Adipose tissue (tissue), 3 donors: ENCODE results near the gene NEIL1. TPM values are rescaled to one million over a fixed set of nuclear protein-coding genes. Genes with fewer than 3 reads are reported as not detected.
"Not testable (repeated sequence)": the region's sequence is repeated elsewhere in the genome, so short reads cannot be mapped to it uniquely, and the experiment has no call there.

Source experiments
- H3K27ac ChIP-seq: one replicate; pipeline ENCODE4 v1.5.1; 2013; ENCODE audit warnings: low read depth, low read length
- WGBS, 3 donors: extraction: QIAGEN DNeasy Blood & Tissue Kit; methylation state at CpG; one replicate each; pipeline ENCODE4 v1.1.7; 2013; 5-methylcytosine and 5-hydroxymethylcytosine counted together
- polyA plus RNA-seq, 3 donors: library from polyadenylated mRNA; stranded (reverse); fragments of 200-250 nt; gene quantifications; one replicate each; pipeline ENCODE4 v1.2.3, GENCODE V29; 2013
- donor health status: healthy with polysubstance abuse.
- donor health status: Bipolar disorder and iron deficiency.
- donor health status: healthy.

The NEIL1 gene, protein sequence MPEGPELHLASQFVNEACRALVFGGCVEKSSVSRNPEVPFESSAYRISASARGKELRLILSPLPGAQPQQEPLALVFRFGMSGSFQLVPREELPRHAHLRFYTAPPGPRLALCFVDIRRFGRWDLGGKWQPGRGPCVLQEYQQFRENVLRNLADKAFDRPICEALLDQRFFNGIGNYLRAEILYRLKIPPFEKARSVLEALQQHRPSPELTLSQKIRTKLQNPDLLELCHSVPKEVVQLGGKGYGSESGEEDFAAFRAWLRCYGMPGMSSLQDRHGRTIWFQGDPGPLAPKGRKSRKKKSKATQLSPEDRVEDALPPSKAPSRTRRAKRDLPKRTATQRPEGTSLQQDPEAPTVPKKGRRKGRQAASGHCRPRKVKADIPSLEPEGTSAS
- 10 to 100 TPM; 19.7 to 40.8 (median 21.4) TPM for polyA plus RNA-seq

DNA sequence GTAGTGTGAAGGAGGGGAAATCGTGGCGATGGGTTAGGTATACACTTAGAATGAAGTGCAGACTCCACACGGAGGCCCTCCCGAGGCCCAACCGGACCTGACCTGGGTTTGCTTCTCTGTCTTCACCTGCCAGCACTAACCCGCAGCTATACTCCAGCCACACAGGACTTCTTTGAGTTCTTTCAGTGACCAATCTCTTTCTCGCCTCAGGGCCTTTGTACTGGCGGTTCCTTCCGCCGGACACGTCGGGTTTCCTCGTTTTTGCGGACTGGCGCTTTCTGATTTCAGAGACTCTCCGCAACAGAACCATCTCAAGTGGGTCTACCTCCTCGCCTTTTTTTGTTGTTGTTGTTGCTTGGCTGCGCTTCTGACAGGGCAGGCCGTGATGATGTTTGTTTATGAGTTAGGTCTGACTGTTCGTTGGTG is at the start of gene NEIL1:
Gene NEIL1, plus strand, starts transcription at position 244 of the 426 bp plus-strand sequence. CDS start 1,867 bp downstream, outside the sequence.
- 14 to 20% (median 20%) methylated on average over 20 of the region's 20 CpGs for WGBS, 3 donors

DNA sequence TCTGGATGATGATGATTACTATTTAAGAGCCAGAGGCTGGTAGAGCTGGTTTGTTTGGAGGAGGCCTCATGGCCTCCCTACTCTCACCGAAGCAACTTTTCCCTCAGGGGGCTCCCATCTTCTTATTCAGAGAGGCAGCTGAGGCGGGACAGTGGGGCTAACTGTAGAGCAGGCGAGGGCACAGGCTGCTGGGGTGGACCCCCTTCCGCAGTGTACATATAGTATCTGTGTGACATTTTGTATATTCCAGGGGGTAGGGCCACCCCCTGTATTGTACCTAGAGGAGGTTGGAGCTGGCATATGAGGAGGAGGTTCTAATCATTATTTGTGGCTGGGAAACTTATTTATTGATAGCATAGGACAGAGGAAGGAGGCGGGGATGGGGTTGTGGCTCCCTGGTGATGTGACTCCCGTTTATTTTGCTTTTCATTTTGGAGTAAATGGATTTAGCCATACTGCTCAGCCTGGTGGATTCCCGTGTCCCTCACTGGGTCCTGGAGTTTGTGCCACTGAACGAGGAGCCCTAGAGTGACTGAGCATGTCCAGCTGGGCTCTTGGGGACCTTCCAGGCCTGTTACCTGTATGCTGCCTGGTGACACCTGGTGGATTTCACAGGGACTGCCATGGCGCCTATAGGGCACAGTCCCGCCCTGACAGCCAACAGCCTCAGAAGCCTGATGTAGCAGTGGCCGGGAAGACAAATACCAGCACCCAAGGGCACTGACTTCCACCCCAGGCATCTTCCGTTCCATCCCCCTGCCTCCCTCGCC is 48.1 kb upstream of the NEIL1 start:
- WGBS, 3 donors: 74 to 89% (median 80%) methylated on average over 3 to 6 of the region's 13 CpGs
- H3K27ac ChIP-seq: not testable (repeated sequence)

More for the DNA sequence above, at the start of gene NEIL1:
- H3K27ac ChIP-seq: no peak within 1 kb of the TSS

DNA sequence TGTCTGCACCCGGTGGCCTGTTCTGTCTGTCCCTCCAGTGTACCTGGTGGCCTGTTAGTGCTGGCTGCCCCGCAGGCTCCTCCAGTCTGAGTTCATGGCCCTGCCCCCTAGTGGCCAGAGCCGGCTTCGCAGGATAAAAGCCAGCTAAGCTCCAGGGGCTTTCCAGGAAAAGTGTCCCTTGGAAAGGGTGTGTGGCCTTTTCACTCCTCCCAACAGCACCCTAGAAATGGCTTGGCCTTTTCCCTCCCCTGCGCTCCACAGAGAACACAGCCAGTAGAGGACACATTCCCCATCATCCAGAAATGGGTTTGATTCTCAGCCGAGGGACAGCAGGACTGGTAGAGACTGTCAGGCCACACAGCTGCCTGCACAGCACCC is 47.5 kb upstream of the NEIL1 start:
- not testable (repeated sequence) for H3K27ac ChIP-seq
- 15 to 25% (median 20%) methylated on average over 5 to 6 of the region's 6 CpGs for WGBS, 3 donors

DNA sequence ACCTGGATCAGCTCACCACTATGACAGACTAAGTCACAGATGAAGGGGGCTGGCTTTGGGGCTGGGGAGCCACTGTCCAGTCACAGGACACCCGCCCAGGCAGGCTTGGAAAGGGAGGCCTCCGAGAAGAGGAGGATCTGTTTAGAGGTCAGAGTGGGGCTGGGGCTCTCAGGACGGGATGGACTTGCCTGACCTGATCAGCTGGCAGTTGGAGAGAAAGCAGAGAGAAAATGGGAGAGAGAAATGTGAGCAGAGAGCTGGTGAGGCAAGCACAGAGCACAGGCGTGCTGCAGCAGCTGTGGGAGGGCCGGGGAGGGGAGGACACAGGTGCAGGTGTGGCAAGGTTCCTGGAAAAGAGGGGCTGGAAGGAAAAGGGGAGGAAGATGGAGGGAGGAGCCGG is 46.8 kb upstream of the NEIL1 start:
- not testable (repeated sequence) for H3K27ac ChIP-seq
- WGBS, 3 donors: 62 to 72% (median 68%) methylated on average over 5 of the region's 6 CpGs

- WGBS, 3 donors: 87 to 92% (median 89%) methylated on average over 9 of the region's 9 CpGs
- no peak overlapping the region for H3K27ac ChIP-seq
Measured at GRCh38 chr15:75302318-75302717, 44.5 kb upstream of the NEIL1 start.

DNA sequence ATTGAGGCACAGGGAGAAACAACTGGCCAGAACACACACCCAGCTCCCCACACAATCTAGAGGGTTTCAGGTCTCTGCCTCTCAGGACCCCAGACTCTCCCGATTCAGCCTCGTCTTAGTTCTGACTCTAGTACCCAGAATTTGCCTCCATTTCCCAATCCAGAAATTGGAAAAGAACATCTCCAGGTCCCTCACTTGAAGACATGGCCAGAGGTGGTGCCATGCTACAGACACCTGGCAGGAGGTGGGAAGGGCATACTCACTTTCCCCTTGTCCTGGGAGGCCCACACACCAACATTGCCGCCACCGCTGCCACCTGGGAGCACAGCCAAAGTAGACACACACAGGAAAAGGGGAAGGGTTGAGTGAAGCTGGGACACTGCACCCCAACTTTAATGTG is 44.1 kb upstream of the NEIL1 start:
- WGBS, 3 donors: 87 to 95% (median 94%) methylated on average over 4 of the region's 4 CpGs
- not testable (repeated sequence) for H3K27ac ChIP-seq

- WGBS, 3 donors: 62 to 70% (median 65%) methylated on average over 3 of the region's 3 CpGs
Measured at GRCh38 chr15:75306188-75306587, 40.7 kb upstream of the NEIL1 start.

GRCh38 chr15:75307778-75308390 is 39.0 kb upstream of the NEIL1 start:
- 27 to 37% (median 32%) methylated on average over 15 of the region's 15 CpGs for WGBS, 3 donors
- no peak overlapping the region for H3K27ac ChIP-seq

More at GRCh38 chr15:75306188-75306587, 40.7 kb upstream of the NEIL1 start:
- H3K27ac ChIP-seq: no peak overlapping the region

DNA sequence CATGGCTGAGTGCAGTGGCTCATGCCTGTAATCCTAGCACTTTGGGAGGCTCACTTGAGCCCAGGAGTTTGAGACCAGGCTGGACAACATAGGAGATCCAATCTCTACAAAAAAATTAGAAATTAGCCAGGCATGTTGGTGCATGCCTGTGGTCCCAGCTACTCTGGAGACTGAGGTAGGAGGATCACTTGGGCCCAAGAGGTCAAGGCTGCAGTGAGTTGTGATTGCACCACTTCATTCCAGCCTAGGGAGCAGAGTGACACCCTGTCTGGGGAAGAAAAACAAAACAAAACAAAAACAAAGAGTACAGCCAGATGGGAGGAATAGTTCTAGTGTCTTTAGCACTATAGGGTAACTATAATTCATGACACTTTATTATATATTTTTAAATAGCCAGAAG is 37.1 kb upstream of the NEIL1 start:
- H3K27ac ChIP-seq: no peak overlapping the region

- not testable (repeated sequence) for H3K27ac ChIP-seq
- 91 to 98% (median 96%) methylated on average over 1 of the region's 1 CpG for WGBS, 3 donors
Measured at GRCh38 chr15:75312548-75312947, 34.3 kb upstream of the NEIL1 start.

- WGBS, 3 donors: 80 to 87% (median 84%) methylated on average over 11 to 13 of the region's 13 CpGs
- no peak overlapping the region for H3K27ac ChIP-seq
Measured at GRCh38 chr15:75313116-75313845, 33.6 kb upstream of the NEIL1 start.

DNA sequence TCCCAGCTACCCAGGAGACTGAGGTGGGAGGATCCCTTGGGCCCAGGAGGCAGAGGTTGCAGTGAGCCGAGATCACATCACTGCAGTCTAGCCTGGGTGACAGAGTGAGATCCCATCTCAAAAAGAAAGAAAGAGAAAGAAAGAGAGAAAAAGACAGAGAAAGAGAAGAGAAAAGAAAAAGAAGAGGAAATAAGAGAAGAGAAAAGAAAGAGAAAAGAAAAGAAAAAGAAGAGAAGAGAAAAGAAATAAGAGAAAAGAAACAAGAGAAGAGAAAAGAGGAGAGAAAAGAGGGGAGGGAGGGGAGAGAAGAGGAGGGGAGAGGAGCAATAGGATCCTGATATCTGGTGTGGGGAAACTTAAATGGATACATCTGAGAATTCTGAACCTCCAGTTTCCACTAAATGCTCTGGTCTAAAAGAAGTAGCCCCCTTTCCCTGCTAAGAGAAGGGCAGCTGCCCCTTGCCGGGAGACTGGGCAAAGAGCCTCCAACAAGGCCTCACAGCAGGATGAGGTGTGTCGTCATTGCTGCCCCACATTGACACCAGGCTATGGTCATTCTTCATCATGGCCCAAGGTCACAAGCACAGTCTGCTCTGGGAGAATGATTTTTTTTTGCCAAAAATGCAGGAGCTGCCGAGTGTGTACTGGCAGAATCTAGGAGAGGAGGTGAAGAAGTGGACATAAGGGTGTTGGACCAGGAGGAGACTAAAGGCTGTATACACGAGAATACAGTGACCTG is 32.1 kb upstream of the NEIL1 start:
- WGBS, 3 donors: 77 to 81% (median 77%) methylated on average over 5 of the region's 5 CpGs
- no peak overlapping the region for H3K27ac ChIP-seq

DNA sequence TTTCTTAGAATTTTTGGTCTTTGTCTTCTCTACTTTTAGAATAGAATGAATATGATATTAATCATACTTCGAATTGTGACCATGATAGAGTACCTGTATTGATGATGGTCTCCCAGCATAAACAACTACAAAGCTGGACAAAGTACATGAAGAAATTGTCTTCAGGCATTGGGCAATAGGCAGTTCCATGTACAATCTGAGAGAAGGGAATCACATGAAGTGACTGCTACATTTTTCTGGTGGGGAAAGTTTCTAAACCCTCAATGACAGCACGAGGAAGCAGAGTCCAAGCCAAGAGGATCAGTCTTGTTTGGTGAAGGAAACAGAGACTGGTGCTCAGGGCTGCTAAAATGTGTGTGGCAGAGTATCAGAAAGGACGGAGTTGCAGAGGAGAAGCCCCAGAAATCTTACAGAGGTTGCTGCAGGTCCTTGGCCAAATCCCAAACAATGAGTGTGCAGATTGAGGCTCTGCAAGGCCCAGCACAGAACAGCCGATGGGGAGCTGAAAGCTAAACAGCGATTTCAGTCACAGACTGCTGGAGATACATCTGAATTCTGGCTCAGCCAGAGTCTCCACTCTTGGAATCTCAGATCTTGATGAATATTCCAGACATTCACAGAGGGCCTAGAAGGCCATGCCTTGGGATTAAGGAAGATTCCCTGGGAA is 27.5 kb upstream of the NEIL1 start:
- not testable (repeated sequence) for H3K27ac ChIP-seq
- 78 to 85% (median 82%) methylated on average over 5 of the region's 5 CpGs for WGBS, 3 donors

DNA sequence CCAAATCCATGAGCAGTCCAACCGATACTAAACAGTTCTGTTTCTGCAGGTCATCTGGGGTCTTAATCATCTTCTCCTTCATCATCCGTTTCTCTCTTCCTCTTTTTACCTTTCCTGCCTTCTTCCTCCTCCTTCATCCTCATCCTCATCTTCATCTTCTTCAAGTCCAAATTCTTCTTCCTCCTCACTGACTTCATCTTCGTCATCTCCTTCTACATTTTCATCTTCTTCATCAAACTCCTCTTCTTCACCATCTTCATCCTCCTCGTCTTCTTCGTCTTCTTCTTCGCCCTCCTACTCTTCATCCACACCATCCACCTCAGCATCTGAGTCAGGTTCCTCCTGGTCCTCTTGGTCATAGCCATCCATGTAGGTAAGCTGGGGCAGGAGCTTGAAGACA is 25.1 kb upstream of the NEIL1 start:
- 81 to 91% (median 89%) methylated on average over 6 of the region's 6 CpGs for WGBS, 3 donors
- no peak overlapping the region for H3K27ac ChIP-seq

GRCh38 chr15:75325922-75326321 is 20.9 kb upstream of the NEIL1 start:
- WGBS, 3 donors: 91 to 95% (median 92%) methylated on average over 4 of the region's 4 CpGs
- H3K27ac ChIP-seq: no peak overlapping the region

- WGBS, 3 donors: 79 to 86% (median 86%) methylated on average over 4 of the region's 4 CpGs
- no peak overlapping the region for H3K27ac ChIP-seq
Measured at GRCh38 chr15:75327005-75327404, 19.8 kb upstream of the NEIL1 start.

- H3K27ac ChIP-seq: no peak overlapping the region
- 82 to 90% (median 84%) methylated on average over 3 of the region's 3 CpGs for WGBS, 3 donors
Measured at GRCh38 chr15:75327491-75327890, 19.3 kb upstream of the NEIL1 start.
